HCT116 (cell line): Measurements from ENCODE around the gene SOX6. TPM values are rescaled to one million over a fixed set of nuclear protein-coding genes. Genes with fewer than 3 reads are reported as not detected.

ENCODE experiments used
- ATAC-seq: fragments of 200-7000 bp; cut with Tn5 transposase; 2 replicates; pipeline ENCODE4 v1.9.1; 2020; ENCODE audit warnings: mild to moderate bottlenecking, moderate library complexity
- BruUV-seq: library from RNA; stranded (reverse); fragments of 400-500 nt; replicated peaks from 2 replicates; lab custom pipeline; 2021; lab: Mats Ljungman, UMichigan
- CTCF ChIA-PET: fragments of 300-600 bp; sonication (Branson Sonifier 250); formaldehyde crosslinking; loops from one replicate; lab custom pipeline; 2021; ENCODE audit warnings: antibody characterized with exemption; lab: Charles Lee
- POLR2A ChIA-PET: fragments of 300-600, 350-600 bp; sonication (Branson Sonifier 250); formaldehyde crosslinking; loops from one replicate; lab custom pipeline; 2021; ENCODE audit warnings: antibody characterized with exemption; lab: Charles Lee
- RAD21 ChIA-PET, 2 experiments: fragments of 300-600 bp; sonication (Branson Sonifier 250); formaldehyde crosslinking; loops; one replicate each; lab custom pipeline; 2023; ENCODE audit warnings: low total read pairs in 2 of 2; ENCODE audit not compliant: uncharacterized antibody in 2 of 2, unreplicated experiment in 2 of 2, low non-redundant PET in 1 of 2; lab: Charles Lee
- DNase-seq: peaks from one replicate; pipeline ENCODE4 v3.0.0-alpha.2; 2010; ENCODE audit warnings: low read depth, low spot score
- H2AFZ ChIP-seq: fragments of 200-600 bp; shearing (Covaris generic), sonication (generic); 2 replicates; pipeline ENCODE4 v1.6.1; 2017; ENCODE audit warnings: low read depth, mixed run types, mixed read lengths, antibody characterized with exemption, low read length; ENCODE audit not compliant: poor library complexity, severe bottlenecking
- H3K27ac ChIP-seq: 2 replicates; pipeline ENCODE4 v1.5.1; 2012; ENCODE audit warnings: low read depth, low read length
- H3K27me3 ChIP-seq: fragments of 200-600 bp; sonication (generic); 2 replicates; pipeline ENCODE4 v1.6.1; 2016; ENCODE audit warnings: mixed run types, low read length, mixed read lengths; ENCODE audit not compliant: insufficient read depth
- H3K36me3 ChIP-seq, 2 experiments: fragments of 200-500 bp in 1 of 2; fragments of 200-600 bp in 1 of 2; sonication (Bioruptor generic) in 1 of 2; sonication (generic) in 1 of 2; 2 replicates each; pipeline versions ENCODE4 v1.5.1 to v1.6.1; 2014 to 2016; ENCODE audit warnings: low read length in 2 of 2, inconsistent platforms in 1 of 2, mixed read lengths in 1 of 2, mixed run types in 1 of 2; ENCODE audit not compliant: insufficient read depth in 2 of 2, control insufficient read depth in 1 of 2
- H3K4me1 ChIP-seq, 2 experiments: fragments of 200-600 bp in 1 of 2; sonication (generic) in 1 of 2; 2 replicates each; pipeline versions ENCODE4 v1.5.1 to v1.6.1; 2012 to 2017; ENCODE audit warnings: low read length in 2 of 2, inconsistent platforms in 1 of 2, mild to moderate bottlenecking in 1 of 2, mixed read lengths in 1 of 2, mixed run types in 1 of 2, moderate library complexity in 1 of 2; ENCODE audit not compliant: insufficient read depth in 2 of 2, control insufficient read depth in 1 of 2
- H3K4me2 ChIP-seq: fragments of 200-600 bp; sonication (generic); 2 replicates; pipeline ENCODE4 v1.6.1; 2017; ENCODE audit warnings: mixed run types, low read length, mixed read lengths
- H3K4me3 ChIP-seq, 2 experiments: fragments of 200-600 bp in 1 of 2; sonication (generic) in 1 of 2; replicated peaks in 1 of 2; 2 replicates each; pipeline ENCODE4 v1.5.1; 2011 to 2016; ENCODE audit warnings: low read length in 2 of 2, control low read depth in 1 of 2, low read depth in 1 of 2, mild to moderate bottlenecking in 1 of 2, mixed read lengths in 1 of 2, mixed run types in 1 of 2
- H3K79me2 ChIP-seq: fragments of 200-600 bp; sonication (generic); 2 replicates; pipeline ENCODE4 v1.6.1; 2017; ENCODE audit warnings: mild to moderate bottlenecking, mixed run types, low read length, moderate library complexity, mixed read lengths; ENCODE audit not compliant: insufficient read depth
- H3K9ac ChIP-seq: fragments of 200-600 bp; sonication (generic); 2 replicates; pipeline ENCODE4 v1.6.1; 2016; ENCODE audit warnings: low read length, mixed read lengths
- H3K9me2 ChIP-seq: fragments of 200-600 bp; sonication (generic), shearing (Covaris generic); 2 replicates; pipeline ENCODE4 v1.6.1; 2017; ENCODE audit warnings: mixed run types, mild to moderate bottlenecking, moderate library complexity; ENCODE audit not compliant: insufficient read depth
- H3K9me3 ChIP-seq, 2 experiments: fragments of 200-500 bp in 1 of 2; fragments of 200-600 bp in 1 of 2; sonication (Bioruptor generic) in 1 of 2; sonication (generic) in 1 of 2; 2 replicates each; pipeline ENCODE4 v1.6.1; 2014 to 2017; ENCODE audit warnings: low read length in 2 of 2, mixed read lengths in 2 of 2, inconsistent platforms in 1 of 2, low read depth in 1 of 2, mild to moderate bottlenecking in 1 of 2, mixed run types in 1 of 2, moderate library complexity in 1 of 2; ENCODE audit not compliant: control insufficient read depth in 1 of 2, insufficient read depth in 1 of 2
- H4K20me1 ChIP-seq: fragments of 200-600 bp; sonication (generic), shearing (Covaris generic); 2 replicates; pipeline ENCODE4 v1.6.1; 2017; ENCODE audit warnings: mixed run types, mild to moderate bottlenecking, moderate library complexity; ENCODE audit not compliant: insufficient read depth
- CBX3 ChIP-seq: IDR thresholded peaks from 2 replicates; pipeline ENCODE4 v1.6.1; 2012; ENCODE audit warnings: low read depth
- CEBPB ChIP-seq: IDR thresholded peaks from 2 replicates; pipeline ENCODE4 v1.6.1; 2012; ENCODE audit warnings: low read depth
- CTCF ChIP-seq, 3 experiments: fragments of 200-600 bp in 1 of 3; sonication (generic) in 1 of 3; IDR thresholded peaks in 2 of 3; conservative IDR thresholded peaks in 1 of 3; 2 replicates each; pipeline ENCODE4 v1.5.1; 2012 to 2017; ENCODE audit warnings: low read depth in 2 of 3, low read length in 2 of 3, antibody characterized with exemption in 1 of 3, borderline replicate concordance in 1 of 3, control low read depth in 1 of 3, mild to moderate bottlenecking in 1 of 3, mixed read lengths in 1 of 3, mixed run types in 1 of 3, moderate library complexity in 1 of 3; ENCODE audit not compliant: insufficient read depth in 1 of 3
- EGR1 ChIP-seq: IDR thresholded peaks from 2 replicates; pipeline ENCODE4 v1.6.1; 2012; ENCODE audit warnings: low read depth
- ELF1 ChIP-seq: IDR thresholded peaks from 2 replicates; pipeline ENCODE4 v1.6.1; 2012; ENCODE audit warnings: low read depth, borderline replicate concordance
- EZH2 ChIP-seq: fragments of 200-600 bp; sonication (generic); IDR thresholded peaks from 2 replicates; pipeline ENCODE4 v1.6.1; 2017; ENCODE audit warnings: antibody characterized with exemption, mixed run types
- MAX ChIP-seq: IDR thresholded peaks from 2 replicates; pipeline ENCODE4 v1.6.1; 2012
- RAD21 ChIP-seq: IDR thresholded peaks from 2 replicates; pipeline ENCODE4 v1.6.1; 2012; ENCODE audit warnings: low read depth, mild to moderate bottlenecking
- REST ChIP-seq: IDR thresholded peaks from 2 replicates; pipeline ENCODE4 v1.6.1; 2012; ENCODE audit warnings: low read depth
- SRF ChIP-seq: IDR thresholded peaks from 2 replicates; pipeline ENCODE4 v1.6.1; 2012; ENCODE audit warnings: low read depth
- YY1 ChIP-seq: IDR thresholded peaks from 2 replicates; pipeline ENCODE4 v1.6.1; 2011; ENCODE audit warnings: low read length, low read depth, moderate library complexity, mild to moderate bottlenecking; ENCODE audit not compliant: insufficient replicate concordance; ENCODE audit errors: extremely low read depth
- ZBTB33 ChIP-seq: IDR thresholded peaks from 2 replicates; pipeline ENCODE4 v1.6.1; 2011; ENCODE audit warnings: mild to moderate bottlenecking, low read length, moderate library complexity; ENCODE audit not compliant: insufficient replicate concordance; ENCODE audit errors: extremely low read depth
- ZFX ChIP-seq: fragments of 450-650 bp; IDR thresholded peaks from 2 replicates; pipeline ENCODE4 v1.6.1; 2017
- ZNF274 ChIP-seq: fragments of 200-500 bp; sonication (Bioruptor generic); IDR thresholded peaks from 2 replicates; pipeline ENCODE4 v1.6.1; 2014; ENCODE audit warnings: mild to moderate bottlenecking, low read depth, low read length, inconsistent platforms
- intact Hi-C: fragments of 100-400 bp; cut with micrococcal nuclease; formaldehyde crosslinking; loops from 2 replicates; pipeline ENCODE4 v1.10.0; 2022
- total RNA-seq: library from RNA; stranded (reverse); gene quantifications from one replicate; pipeline ENCODE4 v1.2.1, GENCODE V29; 2021; ENCODE audit not compliant: unreplicated experiment

The SOX6 gene
- total RNA-seq, 1 experiment from 2014 or later = 0.81 TPM

GRCh38 chr11:16167706-16168487 is 188.4 kb downstream of the SOX6 start:
- Histone ChIP-seq H3K4me2 (no peak overlapping the region), H3K9me3 (no peaks in the 10 kb centered on the region), H3K4me3 (no peak overlapping the region), H3K4me1 (no peaks in the 10 kb centered on the region), H3K79me2 (no peaks in the 10 kb centered on the region)
- POLR2A ChIA-PET = no interaction called here
- TF ChIP-seq ZNF274 = no peak
- TF ChIP-seq YY1 = no peak
- TF ChIP-seq CTCF (IDR thresholded peaks at IDR 0.05 in 2 of 3, conservative IDR thresholded peaks at IDR 0.05 in 1 of 3; ENCODE audit: borderline replicate concordance in 1 of 3, insufficient read depth in 1 of 3, low read depth in 2 of 3, low read length in 2 of 3) = no peak
- TF ChIP-seq ZFX = no peak
- TF ChIP-seq ELF1 = no peak
- TF ChIP-seq ZBTB33 = no peak
- TF ChIP-seq REST = no peak
- no peak for TF ChIP-seq EGR1
- TF ChIP-seq SRF = no peak
- no peak for TF ChIP-seq CEBPB
- TF ChIP-seq EZH2 = no peak
- TF ChIP-seq MAX = no peak
- no peak for TF ChIP-seq RAD21
- no peak for TF ChIP-seq CBX3
- TF ChIP-seq, all 23 proteins: peak for 0
- ChIA-PET RAD21 (no interaction called here), CTCF (no interaction called here)
- ATAC-seq = no peak
- Histone ChIP-seq H3K9me2 (no peaks in the 10 kb centered on the region), H2AFZ (no peak overlapping the region), H3K27ac (no peak overlapping the region), H3K9ac (no peak overlapping the region), H3K27me3 (peaks cover 4% of the 10 kb centered on the region; the same call in 1 of the 2 replicates), H3K36me3 (no peaks in the 10 kb centered on the region), H4K20me1 (no peaks in the 10 kb centered on the region)
- BruUV-seq = no TSS peak
- intact Hi-C loops = no loop called here
- DNase-seq = no peak
